Neural progenitor cell (in vitro differentiated cells): Measurements from ENCODE around the gene PTPRT. TPM values are rescaled to one million over a fixed set of nuclear protein-coding genes. Genes with fewer than 3 reads are reported as not detected.

Source experiments
- DNase-seq: peaks from one replicate; pipeline ENCODE4 v3.0.0-alpha.2; 2016; ENCODE audit warnings: low spot score
- H2AFZ ChIP-seq: fragments of 200-600 bp; sonication (generic); replicated peaks from 2 replicates; pipeline ENCODE4 v1.6.1; 2016; ENCODE audit warnings: antibody characterized with exemption
- H3F3A ChIP-seq: fragments of 200-600 bp; sonication (generic); 2 replicates; pipeline ENCODE4 v1.6.1; 2016; ENCODE audit warnings: antibody characterized with exemption, low read depth
- H3K27ac ChIP-seq: fragments of 200-600 bp; sonication (generic); 2 replicates; pipeline ENCODE4 v1.5.1; 2016; ENCODE audit warnings: mild to moderate bottlenecking
- H3K27me3 ChIP-seq: fragments of 200-600 bp; sonication (generic); 2 replicates; pipeline ENCODE4 v1.6.1; 2016; ENCODE audit warnings: mild to moderate bottlenecking, moderate library complexity
- H3K36me3 ChIP-seq: fragments of 200-600 bp; sonication (generic); 2 replicates; pipeline ENCODE4 v1.5.1; 2016
- H3K4me1 ChIP-seq: fragments of 200-600 bp; sonication (generic); 2 replicates; pipeline ENCODE4 v1.6.1; 2016; ENCODE audit warnings: mixed run types
- H3K4me2 ChIP-seq: fragments of 200-600 bp; sonication (generic); 2 replicates; pipeline ENCODE4 v1.6.1; 2016
- H3K4me3 ChIP-seq: fragments of 200-600 bp; sonication (generic); 2 replicates; pipeline ENCODE4 v1.5.1; 2016
- H3K79me2 ChIP-seq: fragments of 200-600 bp; sonication (generic); 2 replicates; pipeline ENCODE4 v1.6.1; 2016; ENCODE audit warnings: low read depth
- H3K9ac ChIP-seq: fragments of 200-600 bp; sonication (generic); 2 replicates; pipeline ENCODE4 v1.6.1; 2016
- H3K9me3 ChIP-seq: fragments of 200-600 bp; sonication (generic); 2 replicates; pipeline ENCODE4 v1.5.1; 2016; ENCODE audit warnings: low read depth
- H4K20me1 ChIP-seq: fragments of 200-600 bp; sonication (generic); 2 replicates; pipeline ENCODE4 v1.6.1; 2016; ENCODE audit warnings: low read depth
- H3K27ac Mint-ChIP-seq: 3 replicates; pipeline ENCODE4 v1.8.0; 2021; ENCODE audit warnings: mixed read lengths
- H3K27me3 Mint-ChIP-seq: 2 replicates; pipeline ENCODE4 v1.8.0; 2022; ENCODE audit warnings: low read depth, mild to moderate bottlenecking, inconsistent platforms, moderate library complexity, mixed read lengths; ENCODE audit not compliant: insufficient read depth
- H3K36me3 Mint-ChIP-seq: 3 replicates; pipeline ENCODE4 v1.8.0; 2021; ENCODE audit warnings: mixed read lengths
- H3K4me1 Mint-ChIP-seq: 3 replicates; pipeline ENCODE4 v1.8.0; 2021; ENCODE audit warnings: mixed read lengths
- H3K4me3 Mint-ChIP-seq: 3 replicates; pipeline ENCODE4 v1.8.0; 2021; ENCODE audit warnings: mild to moderate bottlenecking, moderate library complexity, mixed read lengths
- H3K9me3 Mint-ChIP-seq: 3 replicates; pipeline ENCODE4 v1.8.0; 2020; ENCODE audit warnings: mixed read lengths
- EZH2 ChIP-seq: fragments of 200-600 bp; sonication (generic); IDR thresholded peaks from 2 replicates; pipeline ENCODE4 v1.6.1; 2017; ENCODE audit warnings: antibody characterized with exemption, mild to moderate bottlenecking, moderate library complexity
- EZH2phosphoT487 ChIP-seq: fragments of 200-600 bp; sonication (generic); IDR thresholded peaks from 2 replicates; pipeline ENCODE4 v1.6.1; 2017; ENCODE audit warnings: antibody characterized with exemption
- total RNA-seq: library from RNA; depleted of rRNA; stranded (reverse); fragments of >200 nt; gene quantifications from 2 replicates; pipeline ENCODE4 v1.2.3, GENCODE V29; 2015; ENCODE audit warnings: low replicate concordance
- TF ChIP-seq, protein P1 (sequence below): fragments of 200-600 bp; sonication (generic); IDR thresholded peaks from 2 replicates; pipeline ENCODE4 v1.5.1; 2017; ENCODE audit warnings: antibody characterized with exemption, mild to moderate bottlenecking

Gene PTPRT
- total RNA-seq, 1 donor from 2014 or later: 1.1 TPM

DNA sequence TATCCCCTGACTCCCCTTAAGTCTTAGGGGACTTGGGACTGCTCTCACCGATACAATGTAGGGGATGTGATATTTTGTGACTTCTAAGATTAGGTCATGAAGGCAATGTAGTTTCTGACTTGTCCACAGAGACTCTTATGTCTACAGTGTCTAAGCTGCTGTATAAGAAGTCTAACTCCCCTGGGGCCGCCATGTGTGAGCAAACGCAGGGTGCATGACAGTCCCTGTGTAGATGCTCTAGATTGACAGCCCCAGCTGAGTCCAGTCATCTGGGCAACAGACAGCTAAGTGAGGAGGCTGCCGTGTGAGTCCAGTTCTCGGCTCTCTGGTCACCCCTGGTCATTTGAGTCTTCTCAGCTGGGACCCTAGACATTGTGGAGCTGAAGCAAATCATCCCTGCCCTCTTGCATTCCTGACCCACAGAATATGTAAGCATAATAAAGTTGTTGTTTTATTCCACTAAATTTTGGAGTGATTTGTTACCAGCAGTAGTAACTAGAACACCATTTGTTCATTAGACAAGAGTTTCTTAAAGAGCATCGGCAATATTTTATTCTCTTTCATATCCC, 828.2 kb downstream of the PTPRT start:
- H3K27ac Mint-ChIP-seq: no peak overlapping the region

DNA sequence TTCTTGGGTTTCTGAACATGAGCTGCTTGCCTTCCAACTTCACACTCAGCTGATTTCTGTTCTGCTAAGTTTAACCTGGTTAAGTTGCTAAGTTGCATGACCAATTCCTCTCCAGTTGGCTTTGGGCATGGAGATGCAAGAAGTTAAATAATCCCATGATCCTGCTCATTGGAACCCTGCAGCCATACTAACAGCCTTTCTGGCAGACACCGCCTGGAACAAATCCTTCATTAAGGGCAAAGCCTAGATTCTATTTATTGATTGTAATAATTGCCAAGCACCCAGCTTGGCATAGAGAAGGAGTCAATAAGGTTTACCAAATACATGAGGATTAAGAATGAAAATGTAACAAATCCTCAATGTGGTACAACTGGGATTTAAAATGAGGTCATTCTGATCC, 829.1 kb downstream of the PTPRT start:
- no peak for DNase-seq
- Histone ChIP-seq H3K27me3 (peaks cover 11% of the 10 kb centered on the region), H3K4me1 (no peaks in the 10 kb centered on the region), H3K4me2 (no peak overlapping the region), H4K20me1 (no peaks in the 10 kb centered on the region), H2AFZ (no peak overlapping the region), H3K4me3 (no peak overlapping the region), H3F3A (no peaks in the 10 kb centered on the region), H3K9me3 (no peaks in the 10 kb centered on the region), H3K9ac (no peak overlapping the region), H3K36me3 (no peaks in the 10 kb centered on the region), H3K79me2 (no peaks in the 10 kb centered on the region), H3K27ac (no peak overlapping the region)
- Mint-ChIP-seq H3K9me3 (no peaks in the 10 kb centered on the region), H3K27ac (no peak overlapping the region), H3K4me3 (no peak overlapping the region), H3K36me3 (no peaks in the 10 kb centered on the region), H3K27me3 (peaks cover 12% of the 10 kb centered on the region), H3K4me1 (peaks cover 16% of the 10 kb centered on the region)
- no peak for TF ChIP-seq EZH2phosphoT487
- no peak for TF ChIP-seq EZH2
- TF ChIP-seq, protein P1, sequence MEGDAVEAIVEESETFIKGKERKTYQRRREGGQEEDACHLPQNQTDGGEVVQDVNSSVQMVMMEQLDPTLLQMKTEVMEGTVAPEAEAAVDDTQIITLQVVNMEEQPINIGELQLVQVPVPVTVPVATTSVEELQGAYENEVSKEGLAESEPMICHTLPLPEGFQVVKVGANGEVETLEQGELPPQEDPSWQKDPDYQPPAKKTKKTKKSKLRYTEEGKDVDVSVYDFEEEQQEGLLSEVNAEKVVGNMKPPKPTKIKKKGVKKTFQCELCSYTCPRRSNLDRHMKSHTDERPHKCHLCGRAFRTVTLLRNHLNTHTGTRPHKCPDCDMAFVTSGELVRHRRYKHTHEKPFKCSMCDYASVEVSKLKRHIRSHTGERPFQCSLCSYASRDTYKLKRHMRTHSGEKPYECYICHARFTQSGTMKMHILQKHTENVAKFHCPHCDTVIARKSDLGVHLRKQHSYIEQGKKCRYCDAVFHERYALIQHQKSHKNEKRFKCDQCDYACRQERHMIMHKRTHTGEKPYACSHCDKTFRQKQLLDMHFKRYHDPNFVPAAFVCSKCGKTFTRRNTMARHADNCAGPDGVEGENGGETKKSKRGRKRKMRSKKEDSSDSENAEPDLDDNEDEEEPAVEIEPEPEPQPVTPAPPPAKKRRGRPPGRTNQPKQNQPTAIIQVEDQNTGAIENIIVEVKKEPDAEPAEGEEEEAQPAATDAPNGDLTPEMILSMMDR: no peak

More for the DNA sequence above, 828.2 kb downstream of the PTPRT start:
- Mint-ChIP-seq H3K36me3 (no peaks in the 10 kb centered on the region), H3K9me3 (no peaks in the 10 kb centered on the region), H3K4me3 (no peak overlapping the region), H3K4me1 (peaks cover 20% of the 10 kb centered on the region), H3K27me3 (peaks cover 17% of the 10 kb centered on the region)
- TF ChIP-seq EZH2: no peak
- TF ChIP-seq, protein P1: no peak
- Histone ChIP-seq H3K4me3 (no peak overlapping the region), H3K9ac (no peak overlapping the region), H3K36me3 (no peaks in the 10 kb centered on the region), H2AFZ (no peak overlapping the region), H3K79me2 (no peaks in the 10 kb centered on the region), H3K9me3 (no peaks in the 10 kb centered on the region), H3K4me2 (no peak overlapping the region), H3K4me1 (no peaks in the 10 kb centered on the region), H4K20me1 (no peaks in the 10 kb centered on the region), H3K27me3 (peaks cover 19% of the 10 kb centered on the region), H3K27ac (no peak overlapping the region), H3F3A (no peaks in the 10 kb centered on the region)
- DNase-seq: no peak

DNA sequence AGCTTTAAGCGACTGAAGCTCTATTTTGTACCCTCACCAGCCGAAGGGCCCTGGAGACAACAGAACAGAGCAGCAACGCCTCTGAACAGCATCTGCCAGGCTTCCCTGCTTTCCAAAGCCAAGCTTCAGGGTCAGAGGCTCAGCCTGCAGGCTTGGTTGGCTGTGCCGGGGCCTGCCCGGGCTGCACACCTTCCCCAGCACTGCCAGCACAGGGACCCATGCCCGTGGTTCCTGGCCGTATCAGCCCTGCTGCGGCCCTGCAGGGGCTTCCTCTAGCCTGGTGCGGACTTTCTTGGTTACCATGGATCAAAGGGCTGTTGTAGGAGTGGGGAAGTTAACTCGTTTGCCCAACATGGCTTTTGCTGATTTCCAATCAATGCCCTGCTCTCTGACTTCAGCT, 830.1 kb downstream of the PTPRT start:
- Histone ChIP-seq H3K27me3 (peaks cover 2% of the 10 kb centered on the region), H2AFZ (no peak overlapping the region), H3K9me3 (no peaks in the 10 kb centered on the region), H3F3A (no peaks in the 10 kb centered on the region), H3K27ac (no peak overlapping the region), H3K36me3 (no peaks in the 10 kb centered on the region), H3K4me2 (no peak overlapping the region), H3K4me3 (no peak overlapping the region), H4K20me1 (no peaks in the 10 kb centered on the region), H3K9ac (no peak overlapping the region), H3K4me1 (no peaks in the 10 kb centered on the region), H3K79me2 (no peaks in the 10 kb centered on the region)
- Mint-ChIP-seq H3K9me3 (no peaks in the 10 kb centered on the region), H3K4me3 (no peak overlapping the region), H3K36me3 (no peaks in the 10 kb centered on the region), H3K27me3 (peaks cover 7% of the 10 kb centered on the region), H3K4me1 (peaks cover 16% of the 10 kb centered on the region), H3K27ac (no peak overlapping the region)
- DNase-seq: no peak
- TF ChIP-seq EZH2: no peak
- TF ChIP-seq, protein P1: no peak
- TF ChIP-seq EZH2phosphoT487: no peak
